Mononuclear cell (primary cell): ENCODE data around the gene DYNLT2. TPM values are rescaled to one million over a fixed set of nuclear protein-coding genes. Genes with fewer than 3 reads are reported as not detected.

ENCODE experiments used
- H3K27me3 ChIP-seq: 2 replicates; pipeline ENCODE4 v1.6.0; 2011; ENCODE audit warnings: low read length, control low read depth; ENCODE audit not compliant: insufficient read depth
- H3K4me1 ChIP-seq: 2 replicates; pipeline ENCODE4 v1.5.1; 2011; ENCODE audit warnings: mild to moderate bottlenecking, low read length, control low read depth; ENCODE audit not compliant: insufficient read depth
- H3K4me3 ChIP-seq: 2 replicates; pipeline ENCODE4 v1.5.1; 2011; ENCODE audit warnings: mild to moderate bottlenecking, low read length, moderate library complexity
- H3K9me3 ChIP-seq: 2 replicates; pipeline ENCODE4 v1.5.1; 2011; ENCODE audit warnings: low read depth, mild to moderate bottlenecking, control low read depth, low read length
- total RNA-seq: library from RNA; depleted of rRNA; stranded (reverse); fragments of >200 nt; gene quantifications from one replicate; pipeline ENCODE4 v1.2.3, GENCODE V29; 2012

DYNLT2 gene, protein sequence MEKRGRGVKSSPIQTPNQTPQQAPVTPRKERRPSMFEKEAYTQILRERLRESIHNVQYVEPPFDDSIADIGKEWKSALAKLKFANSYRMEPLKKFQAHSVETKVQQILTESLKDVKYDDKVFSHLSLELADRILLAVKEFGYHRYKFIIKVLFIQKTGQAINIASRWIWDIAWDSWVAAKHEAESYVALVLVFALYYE
- total RNA-seq, result 7.2 TPM

DNA sequence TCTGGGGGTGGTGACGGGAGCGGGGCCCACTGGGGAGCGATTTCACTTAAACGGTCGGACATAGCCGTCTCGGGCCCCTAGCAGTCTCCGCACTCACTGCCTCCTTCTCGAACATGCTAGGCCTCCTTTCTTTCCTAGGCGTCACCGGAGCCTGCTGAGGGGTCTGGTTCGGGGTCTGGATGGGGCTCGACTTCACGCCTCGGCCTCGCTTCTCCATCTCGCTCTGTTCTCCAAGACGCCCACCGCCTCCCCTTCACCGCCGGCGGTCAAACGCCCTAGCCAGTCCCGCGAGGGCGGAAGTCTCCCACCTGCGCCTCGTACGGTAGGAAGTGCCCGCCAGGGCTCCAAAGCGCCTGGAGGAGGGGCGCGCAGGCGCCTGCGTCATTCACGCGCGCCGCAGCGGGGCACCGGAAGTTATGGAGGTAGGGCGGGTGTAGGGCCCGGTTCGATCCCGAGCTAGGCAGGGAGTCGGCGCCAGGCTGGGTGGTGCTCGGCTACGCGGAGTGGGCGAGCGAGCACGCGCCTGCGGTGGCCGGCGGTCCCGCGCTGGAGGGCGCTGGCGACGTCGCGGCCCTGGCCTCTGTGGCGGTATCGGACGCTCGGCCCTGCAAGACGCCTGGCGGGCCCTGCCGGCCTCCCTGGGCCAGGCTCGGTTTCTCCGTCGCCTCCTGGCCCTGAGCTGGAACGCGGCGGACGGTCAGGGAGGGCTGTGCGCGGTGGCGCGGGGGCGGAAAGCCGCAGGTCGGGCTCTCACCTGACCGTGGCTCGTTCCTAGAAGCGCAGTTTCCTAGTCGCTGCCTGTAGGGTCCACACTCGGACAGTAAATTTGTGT, at the start of gene DYNLT2, which contains the start of gene ERMARD:
TSS of gene DYNLT2 (minus strand) at position 331 of the 832 bp plus-strand sequence. CDS start at position 217, 114 bp downstream.
TSS of gene ERMARD (plus strand) at position 381 of the 832 bp plus-strand sequence. CDS start at position 417, 36 bp downstream.
- Histone ChIP-seq H3K4me3 (peak within 1 kb of the TSS; percentile 68), H3K4me1 (peaks cover 14% of the 10 kb centered on the region), H3K27me3 (no peaks in the 10 kb centered on the region), H3K9me3 (no peaks in the 10 kb centered on the region)

- no peaks in the 10 kb centered on the region for H3K9me3 ChIP-seq
- H3K27me3 ChIP-seq, result peaks cover 3% of the 10 kb centered on the region
- peaks cover 18% of the 10 kb centered on the region for H3K4me1 ChIP-seq
- H3K4me3 ChIP-seq, result no peak overlapping the region
Measured at GRCh38 chr6:169800668-169801395, 49.5 kb upstream of the DYNLT2 start.

DNA sequence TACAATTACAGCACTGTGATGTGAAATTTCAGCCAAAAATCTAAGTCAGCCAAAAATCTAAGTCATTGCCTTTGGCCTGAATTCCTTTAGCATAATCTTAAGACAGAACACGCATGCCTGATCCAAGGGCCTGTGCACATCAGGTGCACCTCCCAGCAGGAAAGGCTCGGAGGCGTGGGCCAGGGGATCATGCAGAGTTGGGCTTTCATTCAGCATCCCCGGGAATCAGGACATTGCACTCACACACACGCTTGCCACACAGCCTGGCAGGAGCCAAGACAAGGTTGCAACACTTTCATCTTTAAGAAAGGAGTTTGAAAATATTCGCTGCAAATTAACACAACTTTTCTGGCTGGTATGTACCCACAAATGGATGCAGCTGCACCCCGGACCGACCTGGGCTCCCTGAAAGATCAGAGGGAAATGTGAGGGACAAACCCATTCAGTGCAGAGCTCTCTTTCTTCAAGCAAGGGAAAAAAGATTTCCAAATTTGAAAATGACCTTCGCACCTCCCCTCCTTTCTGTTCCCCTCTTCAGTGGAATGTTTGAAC, 48.8 kb upstream of the DYNLT2 start:
- H3K4me1 ChIP-seq, result peaks cover 17% of the 10 kb centered on the region
- H3K4me3 ChIP-seq, result no peak overlapping the region
- no peaks in the 10 kb centered on the region for H3K9me3 ChIP-seq
- H3K27me3 ChIP-seq, result peaks cover 3% of the 10 kb centered on the region

DNA sequence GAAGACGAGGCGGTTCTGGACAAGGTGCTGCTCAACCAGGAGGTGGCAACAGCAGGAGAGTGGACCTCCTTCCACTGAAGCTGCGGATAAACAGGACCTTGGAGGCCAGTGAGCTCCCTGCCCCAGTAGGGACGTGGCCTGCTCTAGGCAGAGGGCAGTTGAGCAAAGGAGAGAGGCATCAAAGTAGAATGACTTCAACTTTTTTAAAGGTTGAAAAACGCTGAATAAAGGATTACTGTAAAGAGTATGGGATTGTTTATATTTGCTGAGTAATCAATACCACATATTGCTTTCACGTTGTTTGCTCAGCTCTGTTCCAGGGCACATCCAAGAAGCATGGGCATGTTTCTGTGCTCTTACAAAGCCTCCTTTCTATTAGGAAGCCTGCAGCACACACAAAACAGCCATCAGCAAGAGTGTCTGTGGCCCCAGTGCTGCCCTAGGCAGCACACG, 48.1 kb upstream of the DYNLT2 start:
- no peaks in the 10 kb centered on the region for H3K9me3 ChIP-seq
- peaks cover 3% of the 10 kb centered on the region for H3K27me3 ChIP-seq
- H3K4me3 ChIP-seq, result no peak overlapping the region
- H3K4me1 ChIP-seq, result peaks cover 17% of the 10 kb centered on the region

- H3K9me3 ChIP-seq, result no peaks in the 10 kb centered on the region
- peaks cover 3% of the 10 kb centered on the region for H3K27me3 ChIP-seq
- H3K4me1 ChIP-seq, result peaks cover 12% of the 10 kb centered on the region
- no peak overlapping the region for H3K4me3 ChIP-seq
Measured at GRCh38 chr6:169798764-169799473, 47.5 kb upstream of the DYNLT2 start.

GRCh38 chr6:169795196-169795595, 43.8 kb upstream of the DYNLT2 start:
- peaks cover 10% of the 10 kb centered on the region for H3K27me3 ChIP-seq
- no peaks in the 10 kb centered on the region for H3K9me3 ChIP-seq
- H3K4me3 ChIP-seq, result no peak overlapping the region
- peaks cover 7% of the 10 kb centered on the region for H3K4me1 ChIP-seq

DNA sequence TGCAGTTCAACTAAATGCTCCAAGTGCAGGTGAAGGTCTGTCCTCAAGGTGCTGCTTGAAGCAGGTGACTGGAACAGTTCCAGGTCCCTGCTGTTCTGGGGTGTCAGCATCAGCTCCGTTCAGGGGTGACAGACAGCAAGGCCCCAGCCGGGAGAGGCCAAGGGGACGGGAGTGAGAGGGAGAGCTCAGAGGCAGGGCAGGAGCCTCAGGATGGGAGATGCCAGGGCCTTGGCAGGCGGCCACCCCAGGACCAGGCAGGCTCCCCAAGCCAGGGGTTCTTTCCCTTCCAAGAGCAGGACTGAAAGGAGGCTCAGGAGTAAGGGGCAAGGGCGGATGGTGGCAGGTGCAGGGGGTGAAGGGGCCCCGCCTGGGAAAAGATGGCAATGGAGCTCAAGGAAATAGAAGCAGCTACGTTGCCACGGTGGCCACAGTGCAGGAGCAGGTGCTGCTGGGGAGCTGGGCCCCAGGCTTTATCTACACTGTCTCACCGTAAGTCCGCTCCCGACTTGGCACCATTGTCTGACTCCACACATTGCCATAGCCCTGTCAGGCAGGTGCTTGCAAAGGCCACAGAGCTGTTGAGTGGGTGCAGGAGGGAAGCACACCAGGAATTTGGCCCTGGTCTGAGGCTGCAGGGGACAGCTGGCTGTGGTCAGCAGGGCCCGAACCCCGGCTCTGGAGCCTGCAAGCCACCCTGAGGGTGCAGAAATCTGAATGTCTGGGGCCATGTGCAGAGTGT, 43.1 kb upstream of the DYNLT2 start:
- H3K27me3 ChIP-seq, result peaks cover 14% of the 10 kb centered on the region
- H3K9me3 ChIP-seq, result no peaks in the 10 kb centered on the region
- H3K4me3 ChIP-seq, result no peak overlapping the region
- H3K4me1 ChIP-seq, result peaks cover 13% of the 10 kb centered on the region

DNA sequence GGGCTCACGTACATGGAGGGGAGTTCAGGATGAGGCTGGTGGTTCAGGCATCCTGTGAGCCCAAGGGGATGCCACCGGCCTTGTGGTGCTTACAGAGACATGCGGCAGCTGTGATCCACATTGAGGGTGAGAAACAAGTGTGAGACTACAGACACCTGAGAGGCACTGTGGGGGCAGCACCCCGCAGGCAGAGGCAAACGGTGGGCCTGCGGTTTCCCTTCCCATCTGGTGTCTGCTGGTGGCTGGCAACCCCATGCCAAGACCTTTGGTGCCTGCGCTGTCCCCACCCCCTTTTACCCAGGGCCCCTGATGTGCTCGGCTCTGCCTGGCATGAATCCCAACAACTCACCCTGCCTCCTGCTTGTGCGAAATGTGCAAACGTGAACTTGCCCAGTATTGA, 42.0 kb upstream of the DYNLT2 start:
- peaks cover 15% of the 10 kb centered on the region for H3K27me3 ChIP-seq
- peaks cover 13% of the 10 kb centered on the region for H3K4me1 ChIP-seq
- H3K9me3 ChIP-seq, result no peaks in the 10 kb centered on the region
- no peak overlapping the region for H3K4me3 ChIP-seq

GRCh38 chr6:169792306-169793015, 41.1 kb upstream of the DYNLT2 start:
- H3K27me3 ChIP-seq, result peaks cover 15% of the 10 kb centered on the region
- H3K4me1 ChIP-seq, result peaks cover 13% of the 10 kb centered on the region
- no peak overlapping the region for H3K4me3 ChIP-seq
- H3K9me3 ChIP-seq, result no peaks in the 10 kb centered on the region

- Histone ChIP-seq H3K4me1 (peaks cover 13% of the 10 kb centered on the region), H3K27me3 (peaks cover 12% of the 10 kb centered on the region), H3K4me3 (no peak overlapping the region), H3K9me3 (no peaks in the 10 kb centered on the region)
Measured at GRCh38 chr6:169791721-169792131, 40.4 kb upstream of the DYNLT2 start.

DNA sequence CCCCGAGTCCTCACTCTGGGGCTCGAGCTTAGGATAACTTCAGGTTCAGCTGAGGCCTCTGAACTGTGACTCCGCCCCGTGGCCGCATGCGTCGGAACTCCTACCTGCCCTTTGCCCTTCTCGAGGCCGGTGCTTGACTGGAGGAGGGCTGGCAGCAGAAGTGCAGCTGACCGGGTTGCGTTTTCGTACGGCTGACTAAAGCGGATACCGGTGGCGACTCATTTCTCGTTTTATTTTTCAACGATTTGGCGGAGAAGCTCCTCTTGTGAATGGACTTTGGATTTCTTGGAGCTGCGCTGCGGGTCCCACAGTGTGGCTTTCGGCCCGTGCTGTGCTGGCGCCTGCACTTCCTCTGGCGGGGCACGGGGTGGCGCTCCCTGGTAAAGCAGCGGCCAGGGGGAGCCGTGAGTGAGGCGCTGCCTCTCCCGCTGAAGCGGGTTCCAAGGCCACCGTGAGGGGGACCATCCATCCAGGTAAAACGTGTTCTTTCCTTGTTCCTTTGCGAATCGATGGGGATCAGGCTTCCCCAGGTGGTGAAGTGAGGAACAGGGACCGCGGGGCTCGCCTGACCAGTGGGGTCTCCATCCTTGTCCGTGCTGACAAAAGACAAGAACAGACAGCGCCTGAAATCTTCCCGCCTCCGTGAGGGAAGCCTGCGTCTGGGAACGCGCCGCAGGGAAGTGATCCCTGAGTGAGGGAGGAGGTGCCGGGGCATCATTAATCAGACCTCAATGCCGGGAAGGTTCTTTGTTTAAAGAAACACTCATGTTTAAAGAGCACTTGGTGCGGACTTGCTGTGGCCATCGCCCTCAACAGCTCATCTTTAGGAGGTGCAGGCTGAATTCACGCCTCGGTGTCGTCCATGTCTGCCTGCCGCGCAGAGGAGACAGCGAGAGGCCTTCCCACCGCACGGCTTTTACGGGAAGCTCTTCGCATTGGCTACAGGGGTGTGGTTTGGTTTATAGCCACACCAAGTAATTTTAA, 38.9 kb upstream of the DYNLT2 start:
- H3K9me3 ChIP-seq, result no peaks in the 10 kb centered on the region
- peak overlapping the region; percentile 36 for H3K4me3 ChIP-seq
- H3K27me3 ChIP-seq, result peaks cover 12% of the 10 kb centered on the region
- peaks cover 13% of the 10 kb centered on the region for H3K4me1 ChIP-seq

GRCh38 chr6:169789146-169789943, 38.0 kb upstream of the DYNLT2 start:
- Histone ChIP-seq H3K4me3 (peak overlapping the region; percentile 36), H3K27me3 (peaks cover 12% of the 10 kb centered on the region), H3K9me3 (no peaks in the 10 kb centered on the region), H3K4me1 (peaks cover 13% of the 10 kb centered on the region)
